Fibroblast of upper back skin (primary cell): ENCODE data around the gene TULP3.
"Not testable (repeated sequence)": the region's sequence is repeated elsewhere in the genome, so short reads cannot be mapped to it uniquely, and the experiment has no call there.

ENCODE experiments used
- DNase-seq: peaks from one replicate; pipeline ENCODE4 v3.0.0-alpha.2; 2013

The TULP3 gene, protein sequence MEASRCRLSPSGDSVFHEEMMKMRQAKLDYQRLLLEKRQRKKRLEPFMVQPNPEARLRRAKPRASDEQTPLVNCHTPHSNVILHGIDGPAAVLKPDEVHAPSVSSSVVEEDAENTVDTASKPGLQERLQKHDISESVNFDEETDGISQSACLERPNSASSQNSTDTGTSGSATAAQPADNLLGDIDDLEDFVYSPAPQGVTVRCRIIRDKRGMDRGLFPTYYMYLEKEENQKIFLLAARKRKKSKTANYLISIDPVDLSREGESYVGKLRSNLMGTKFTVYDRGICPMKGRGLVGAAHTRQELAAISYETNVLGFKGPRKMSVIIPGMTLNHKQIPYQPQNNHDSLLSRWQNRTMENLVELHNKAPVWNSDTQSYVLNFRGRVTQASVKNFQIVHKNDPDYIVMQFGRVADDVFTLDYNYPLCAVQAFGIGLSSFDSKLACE

DNA sequence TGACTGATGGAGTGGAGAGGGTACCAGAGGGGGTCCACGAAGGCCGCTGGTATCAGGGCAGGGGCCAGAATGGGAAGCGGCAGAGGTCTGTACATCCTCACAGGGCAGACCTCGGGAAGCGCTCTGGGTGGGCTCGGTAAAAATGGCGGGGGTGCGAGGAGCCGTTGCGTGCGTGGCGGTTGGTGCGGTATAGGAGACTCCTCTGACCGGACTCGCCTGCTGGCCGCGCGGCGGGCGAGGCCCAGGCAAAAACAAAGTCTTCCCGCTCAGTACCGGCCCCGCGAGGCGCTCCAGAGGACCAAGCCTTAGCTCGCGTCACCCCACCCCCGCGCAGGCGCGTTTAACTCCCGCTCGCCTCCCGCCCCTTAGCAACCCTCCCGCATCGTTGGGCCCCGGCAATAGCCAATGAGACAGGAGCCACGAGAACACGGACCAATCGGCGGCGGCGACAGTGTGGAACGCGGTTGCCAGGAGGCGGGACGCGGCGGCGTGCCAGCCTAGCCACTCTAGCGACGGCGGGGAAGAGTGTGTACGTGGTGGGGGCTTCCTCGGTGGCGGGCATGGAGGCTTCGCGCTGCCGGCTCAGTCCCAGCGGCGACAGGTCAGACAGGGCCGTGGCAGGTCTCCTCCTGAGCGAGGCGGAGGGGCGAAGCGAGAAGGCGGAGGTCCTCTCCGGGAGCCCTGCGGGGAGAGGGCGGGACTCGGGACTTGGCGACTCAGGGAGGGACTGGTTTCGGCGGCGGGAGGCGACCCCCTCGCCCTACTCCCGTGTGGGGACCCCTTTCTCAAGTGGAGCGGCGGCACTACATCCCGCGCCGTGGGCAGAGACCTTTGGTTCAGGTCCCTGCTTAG, at the start of gene TULP3:
Gene TULP3 (plus strand): TSS at position 504 of the 852 bp plus-strand sequence. CDS start 57 bp downstream, at position 561.
- DNase-seq = peak; percentile 98

DNA sequence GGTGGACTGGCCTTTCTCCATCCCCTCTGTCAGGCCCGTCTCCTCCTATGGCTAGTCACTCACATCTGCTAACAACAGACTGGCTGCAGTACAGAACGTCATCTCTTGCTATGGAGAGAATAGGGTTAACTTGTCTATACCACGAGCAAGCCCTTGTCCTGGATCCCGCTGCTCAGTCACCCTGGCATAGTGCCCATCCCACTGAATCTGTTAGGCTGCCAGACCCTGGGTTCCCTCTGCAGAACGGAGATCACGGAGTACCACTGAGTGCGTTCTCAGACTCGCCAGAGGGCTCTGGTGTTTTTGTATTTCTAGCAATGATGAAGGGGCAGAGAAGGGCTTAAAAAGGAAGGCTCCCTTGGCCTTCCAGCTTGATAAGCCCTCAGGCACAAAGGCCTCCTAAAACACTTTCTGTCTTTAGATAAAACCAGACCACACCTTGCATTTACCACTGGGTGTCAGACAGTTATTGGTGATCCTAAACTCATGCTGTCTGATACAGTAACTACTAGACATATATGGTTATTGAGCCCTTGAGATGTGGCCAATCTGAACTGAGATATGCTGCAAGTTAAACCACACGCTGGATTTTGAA, 49.5 kb upstream of the TULP3 start:
- DNase-seq = no peak

DNA sequence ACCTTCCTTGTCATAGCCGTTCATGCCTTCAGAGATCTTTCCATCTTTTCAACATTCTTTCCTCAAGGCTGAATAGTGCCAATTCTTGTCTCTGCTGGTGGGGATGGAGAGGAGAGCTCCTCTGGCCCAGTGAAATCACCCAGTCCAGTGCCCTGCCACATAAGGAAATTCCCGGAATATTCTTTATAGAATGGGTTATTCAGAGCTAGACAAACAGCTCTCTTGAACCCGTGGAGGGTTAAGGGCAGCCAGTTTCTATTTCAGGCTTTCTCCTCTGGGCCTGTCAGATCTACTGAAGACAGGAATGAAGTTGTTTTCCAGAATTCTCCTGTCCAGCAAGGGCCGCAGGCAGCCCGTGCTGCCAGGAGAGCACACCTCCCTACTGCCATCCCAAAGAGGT, 47.7 kb upstream of the TULP3 start:
- no peak for DNase-seq

DNA sequence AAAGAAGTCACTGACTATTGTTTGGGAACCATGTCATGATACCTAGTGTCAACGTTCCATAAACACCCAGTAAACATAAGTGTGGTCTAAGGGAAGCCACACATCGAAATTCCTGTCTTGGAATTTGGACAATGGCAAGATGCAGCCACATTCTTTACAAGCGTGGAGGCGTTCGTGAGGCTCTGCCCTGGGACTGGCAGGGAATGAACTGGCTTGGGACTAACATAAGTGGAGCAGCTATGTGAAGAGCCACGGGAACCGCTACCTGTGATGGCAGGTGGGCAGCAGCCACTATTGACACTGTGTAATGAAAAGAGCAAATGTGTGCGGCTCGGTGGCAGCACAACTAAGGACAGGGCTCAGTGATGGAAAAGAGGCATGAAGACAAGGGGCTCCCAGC, 45.9 kb upstream of the TULP3 start:
- DNase-seq = peak; percentile 24

DNA sequence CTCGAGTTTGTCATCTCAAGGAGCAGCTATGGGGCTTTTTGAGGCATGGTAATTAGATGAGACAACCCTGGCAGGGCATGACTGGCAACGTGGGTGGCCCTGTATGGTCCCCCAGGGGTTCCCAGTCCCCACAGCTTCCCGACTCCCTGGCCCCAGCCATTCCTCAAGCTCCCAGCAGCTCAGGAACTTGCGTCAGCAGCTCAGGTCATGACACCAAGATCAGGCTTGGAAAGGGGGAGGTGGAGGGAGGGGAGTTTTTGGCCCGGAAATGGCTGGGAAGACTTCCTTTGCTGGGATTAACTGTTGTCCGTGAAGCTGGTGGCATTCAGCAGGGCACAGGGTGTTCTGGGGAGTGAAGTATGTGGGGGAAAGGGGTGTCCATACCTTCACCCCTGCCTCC, 45.4 kb upstream of the TULP3 start:
- peak; percentile 80 for DNase-seq

DNA sequence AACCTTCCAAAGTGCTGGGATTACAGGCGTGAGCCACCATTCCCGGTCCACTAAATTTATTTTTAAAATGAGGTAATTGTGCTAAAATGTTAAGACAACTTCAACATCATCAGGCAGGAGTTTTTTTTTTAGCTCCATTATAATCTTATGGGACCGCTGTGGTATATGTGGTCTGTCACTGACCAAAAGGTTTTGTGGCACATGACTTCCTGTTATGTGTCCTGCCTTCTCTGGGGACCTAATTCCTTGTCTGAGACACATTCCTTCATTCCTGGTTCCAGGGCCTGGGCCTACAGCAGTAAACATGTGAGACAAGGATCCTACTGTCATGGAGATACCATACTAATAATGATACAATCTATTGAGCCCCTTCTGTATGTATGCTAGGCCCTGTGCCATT, 38.8 kb upstream of the TULP3 start:
- no peak for DNase-seq

DNA sequence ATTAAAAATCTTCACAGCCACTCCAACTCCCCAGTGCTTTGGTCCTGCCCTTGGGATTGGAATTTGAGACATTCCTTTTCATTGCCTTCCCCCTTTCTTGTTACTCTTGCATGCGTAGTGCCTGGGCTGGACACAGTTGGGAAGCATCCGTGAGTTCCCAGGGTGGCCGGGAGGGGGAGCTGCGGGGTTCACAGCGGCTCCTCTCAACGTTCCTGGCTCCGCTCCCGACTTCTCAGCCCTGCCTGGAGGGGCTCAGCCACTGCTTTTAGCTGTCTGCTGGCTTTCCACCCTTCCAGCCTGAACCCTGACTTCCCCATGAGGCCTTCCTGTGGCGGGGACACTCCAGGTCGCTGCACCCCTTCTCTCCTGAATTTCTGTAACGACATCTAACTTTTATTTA, 37.1 kb upstream of the TULP3 start:
- DNase-seq = peak; percentile 81

DNA sequence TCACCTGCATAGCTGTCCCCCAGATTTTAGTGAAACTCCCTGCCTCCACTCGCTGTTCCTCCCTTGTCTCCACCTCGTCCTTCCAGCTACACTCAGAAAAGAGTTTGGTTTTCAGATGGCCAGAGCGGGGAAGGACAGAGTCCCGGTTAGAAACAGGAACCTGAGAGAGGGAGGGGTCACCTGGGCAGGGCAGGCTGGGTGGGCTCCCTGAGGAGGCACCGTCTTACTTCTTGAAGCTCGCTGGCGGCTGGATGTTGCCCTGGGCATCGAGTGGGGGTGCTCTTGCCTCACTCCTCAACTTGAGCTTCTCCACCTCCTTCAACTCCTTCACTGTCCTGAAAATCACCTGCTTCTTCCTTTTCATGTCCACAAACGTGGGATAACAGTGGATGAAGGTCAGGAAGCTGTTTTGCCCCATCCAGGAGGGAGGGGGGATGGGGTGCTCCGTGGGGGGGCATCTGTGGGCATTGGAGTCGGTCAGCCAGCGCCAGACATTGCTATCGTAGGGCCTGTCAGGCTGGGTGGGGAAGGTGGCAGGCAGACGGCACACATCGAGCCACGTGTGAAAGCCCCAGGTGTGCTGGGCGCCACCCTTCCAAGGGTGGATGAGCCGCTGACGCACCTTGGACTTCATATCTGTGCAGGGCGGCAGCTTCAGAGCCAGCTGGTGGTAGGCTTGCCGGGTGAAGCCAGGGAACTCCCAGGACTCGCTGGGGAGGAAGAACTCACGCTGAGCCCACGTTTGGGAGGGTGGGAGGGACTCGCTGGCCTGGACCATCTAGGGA, 35.8 kb upstream of the TULP3 start:
- no peak for DNase-seq

DNA sequence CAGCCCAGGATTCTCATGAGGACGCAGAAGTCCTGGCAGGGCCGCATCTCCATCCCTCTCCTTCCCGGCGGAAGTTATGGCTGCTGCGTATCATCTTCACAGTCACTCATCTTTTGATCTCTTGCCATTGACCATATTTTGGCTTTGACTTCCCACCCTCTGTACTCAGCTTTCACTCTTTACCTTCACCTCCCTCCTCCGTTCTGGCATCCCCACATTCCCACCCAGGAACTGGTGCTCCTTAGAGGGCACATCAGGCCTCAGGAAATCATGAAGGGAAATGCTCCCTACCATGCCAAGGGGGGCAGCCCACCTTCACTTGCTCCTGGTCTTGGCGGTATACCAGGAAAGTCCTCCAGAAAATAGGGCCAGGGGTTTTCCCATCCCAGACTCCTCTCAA, 35.1 kb upstream of the TULP3 start:
- DNase-seq = no peak

DNA sequence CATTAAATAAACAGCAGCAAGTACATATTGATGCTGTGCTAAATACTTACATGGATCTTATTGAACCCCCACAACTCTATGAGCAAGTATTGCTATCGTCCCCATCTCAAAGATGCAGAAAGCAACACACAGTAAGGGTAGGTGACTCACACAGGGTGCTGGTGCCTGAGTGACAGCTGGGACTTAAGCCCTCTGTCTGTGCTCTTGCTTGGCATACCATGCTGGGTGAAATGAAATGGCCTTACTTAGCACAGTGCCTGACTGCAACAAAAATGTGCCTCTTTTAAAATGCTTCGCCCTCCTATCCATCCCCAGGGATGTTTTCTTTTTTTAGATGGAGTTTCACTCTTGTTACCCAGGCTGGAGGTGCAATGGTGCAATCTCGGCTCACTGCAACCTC, 34.6 kb upstream of the TULP3 start:
- no peak for DNase-seq

DNA sequence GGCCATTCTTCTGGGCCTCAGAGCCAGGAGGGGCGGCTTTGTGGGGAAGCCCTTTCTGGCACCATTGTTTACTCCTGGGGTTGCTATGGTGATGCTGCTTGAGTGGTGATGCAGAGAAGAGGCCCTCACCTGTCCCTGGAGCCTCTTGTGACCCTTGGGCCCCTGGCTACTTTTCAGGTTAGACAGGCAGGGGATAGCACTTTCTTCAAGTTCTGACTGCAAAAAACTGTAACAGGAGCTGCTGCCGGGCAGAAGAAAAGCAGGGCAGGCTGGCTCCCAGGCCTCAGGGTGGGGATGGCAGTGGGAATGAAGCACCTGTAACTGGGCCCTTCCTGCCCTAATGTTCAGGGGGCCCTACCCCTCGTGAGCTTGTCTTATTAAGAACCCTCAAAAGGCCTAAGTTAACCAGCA, 33.7 kb upstream of the TULP3 start, which contains the start of gene TEX52:
Gene TEX52 (minus strand): TSS at position 19 of the 411 bp plus-strand sequence. CDS start 13 bp downstream, at position 6.
- no peak for DNase-seq

DNA sequence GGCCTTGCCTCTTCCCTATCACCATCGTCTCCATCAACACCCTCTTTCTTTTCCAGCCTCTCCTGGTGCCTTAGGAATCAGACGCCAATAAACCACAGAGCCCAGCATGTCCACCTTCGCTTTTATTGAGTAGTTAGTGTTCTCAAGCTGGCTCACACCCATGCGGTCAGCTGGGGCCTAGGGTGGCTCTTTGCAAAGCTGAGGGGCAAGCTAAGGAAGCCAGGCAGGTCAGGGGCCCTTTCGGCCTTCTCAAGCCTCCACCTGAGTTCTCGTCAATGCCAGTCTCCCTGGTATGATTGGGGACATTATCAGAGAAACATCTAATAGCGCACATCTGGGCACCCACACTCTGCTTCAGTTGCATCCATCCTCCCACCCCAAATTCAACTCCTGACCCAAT, 33.1 kb upstream of the TULP3 start:
- DNase-seq = no peak

DNA sequence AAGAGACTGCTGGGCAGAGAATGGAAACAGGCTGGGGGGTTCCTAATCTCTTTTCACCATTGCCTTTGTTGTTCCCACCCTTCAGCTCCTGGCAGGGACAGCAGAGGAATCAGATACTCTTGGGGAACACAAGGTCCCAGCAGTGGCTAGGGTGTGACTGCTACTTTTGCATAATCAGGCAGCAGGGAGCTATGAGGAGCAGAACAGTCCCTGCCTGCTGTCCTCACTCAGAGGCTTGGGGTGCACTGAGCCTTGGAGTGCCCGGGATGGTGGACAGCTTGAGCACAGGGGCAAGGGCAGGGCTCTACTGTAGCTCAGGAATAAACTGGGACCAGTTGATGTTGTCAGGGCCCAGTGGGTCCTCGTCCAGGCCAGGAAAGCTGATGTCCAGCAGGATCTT, 32.4 kb upstream of the TULP3 start:
- no peak for DNase-seq

DNA sequence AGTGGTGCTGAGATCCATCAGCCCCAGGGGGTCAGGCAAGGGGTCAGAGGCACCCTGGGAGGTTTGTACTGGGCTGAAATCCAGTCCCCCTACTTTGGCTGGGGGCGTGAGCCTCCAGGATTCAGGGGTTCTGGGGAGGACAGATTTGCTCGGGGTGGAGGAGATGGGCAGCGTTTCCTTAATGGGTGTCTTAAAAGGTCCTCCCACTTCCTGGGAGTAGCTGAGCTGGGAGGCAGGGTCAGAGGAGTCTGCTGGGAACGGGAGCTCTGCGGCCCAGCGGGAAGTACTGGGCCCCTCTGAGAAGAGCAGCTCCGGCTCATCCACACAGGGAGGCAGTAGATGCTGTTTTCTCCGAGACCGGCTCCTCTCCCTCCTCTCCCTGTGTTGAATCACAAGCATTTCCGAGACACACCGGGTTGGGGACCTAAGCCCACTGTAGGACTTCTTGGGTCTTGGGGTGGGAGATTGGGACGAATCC, 31.7 kb upstream of the TULP3 start:
- no peak for DNase-seq

DNA sequence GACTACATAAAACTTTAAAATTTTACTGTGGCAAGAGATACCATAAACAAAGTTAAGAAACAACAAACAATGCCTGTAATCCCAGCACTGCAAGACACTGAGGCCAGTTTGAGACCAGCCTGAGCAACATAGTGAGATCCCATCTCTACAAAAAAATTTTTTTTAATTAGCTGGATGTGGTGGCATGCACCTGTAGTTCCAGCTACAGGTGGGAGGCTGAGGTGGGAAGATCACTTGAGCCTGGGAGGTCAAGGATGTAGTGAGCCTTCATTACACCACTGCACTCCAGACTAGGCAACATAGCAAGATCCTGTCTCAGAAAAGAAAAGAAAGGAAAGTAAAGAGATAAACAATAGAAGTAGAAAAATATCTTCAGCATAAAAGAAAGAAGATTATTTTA, 30.5 kb upstream of the TULP3 start:
- DNase-seq = no peak

DNA sequence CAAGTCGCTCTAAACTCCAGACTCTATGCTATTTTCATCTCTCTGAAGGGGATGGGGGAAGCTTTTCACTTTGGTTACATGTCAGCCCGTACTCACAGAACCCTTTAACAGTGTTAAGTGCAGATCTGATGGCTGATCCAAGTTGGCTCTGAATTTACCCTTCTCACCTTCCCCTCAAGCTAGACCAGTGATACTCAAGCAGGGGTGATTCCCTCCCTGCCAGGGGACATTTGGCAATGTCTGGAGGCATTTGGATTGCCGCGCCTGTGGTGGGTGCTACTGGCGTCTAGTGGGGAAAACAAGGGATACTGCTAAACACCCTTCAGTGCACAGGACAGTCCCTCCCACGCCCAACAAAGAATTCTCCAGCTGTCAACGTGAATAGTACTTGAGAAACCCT, 27.8 kb upstream of the TULP3 start:
- no peak for DNase-seq

DNA sequence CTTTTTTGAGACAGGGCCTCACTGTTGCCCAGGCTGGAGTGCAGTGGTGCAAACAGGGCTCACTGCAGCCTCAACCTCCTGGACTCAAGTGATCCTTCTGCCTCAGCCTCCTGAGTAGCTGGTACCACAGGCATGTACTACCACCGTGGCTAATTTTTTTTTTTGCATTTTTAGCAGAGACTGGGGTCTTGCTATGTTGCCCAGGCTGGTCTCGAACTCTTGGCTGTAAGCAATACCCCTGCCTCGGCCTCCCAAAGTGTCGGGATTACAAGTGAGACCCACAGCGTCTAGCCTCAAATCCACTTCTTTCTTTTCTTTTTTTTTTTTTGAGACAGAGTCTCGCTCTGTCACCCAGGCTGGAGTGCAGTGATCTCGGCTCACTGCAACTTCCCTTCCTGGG, 27.3 kb upstream of the TULP3 start:
- DNase-seq = not testable (repeated sequence)

DNA sequence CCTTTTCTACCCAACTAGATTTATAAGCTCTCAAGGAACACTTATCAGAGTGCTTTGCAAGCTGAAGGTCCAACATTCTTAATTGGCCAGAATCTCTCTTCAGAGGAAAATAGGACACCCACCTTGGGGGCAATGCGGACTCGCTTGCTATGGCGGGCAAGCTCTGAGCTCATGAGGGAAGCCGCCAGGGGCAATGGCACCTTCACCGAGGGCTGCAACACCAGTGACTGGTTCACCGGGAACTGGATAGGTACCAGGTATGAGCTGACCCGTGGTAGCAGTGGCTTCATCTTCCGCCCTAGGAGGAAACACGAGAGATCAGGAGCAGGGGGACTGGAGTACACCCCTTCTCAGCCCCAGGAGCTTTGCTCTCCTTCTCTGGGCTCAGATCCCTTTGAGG, 26.5 kb upstream of the TULP3 start:
- no peak for DNase-seq

DNA sequence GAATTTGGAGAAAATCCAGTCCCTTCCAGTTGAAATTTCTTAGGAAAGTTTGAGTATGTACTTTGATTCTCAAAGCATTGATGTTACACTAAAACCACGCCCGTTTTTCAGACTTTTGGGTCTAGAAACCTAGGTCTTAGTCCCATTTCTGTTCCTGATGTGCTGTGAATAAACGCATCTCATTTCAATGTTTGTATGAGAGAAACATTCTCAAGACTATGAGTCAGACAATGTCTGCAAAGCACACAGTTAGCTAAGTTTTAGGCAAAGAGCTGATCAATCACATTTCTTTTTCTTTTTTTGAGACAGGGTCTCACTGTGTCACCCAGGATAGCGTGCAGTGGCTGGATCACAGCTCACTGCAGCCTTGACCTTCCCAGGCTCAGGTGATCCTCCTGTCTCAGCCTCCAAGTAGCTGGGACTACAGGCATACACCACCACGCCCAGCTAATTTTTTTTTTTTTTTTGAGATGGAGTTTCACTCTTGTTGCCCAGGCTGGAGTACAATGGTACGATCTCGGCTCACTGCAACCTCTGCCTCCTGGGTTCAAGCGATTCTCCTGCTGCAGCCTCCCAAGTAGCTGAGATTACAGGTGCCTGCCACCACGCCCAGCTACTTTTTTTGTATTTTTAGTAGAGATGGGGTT, 21.6 kb upstream of the TULP3 start:
- not testable (repeated sequence) for DNase-seq

DNA sequence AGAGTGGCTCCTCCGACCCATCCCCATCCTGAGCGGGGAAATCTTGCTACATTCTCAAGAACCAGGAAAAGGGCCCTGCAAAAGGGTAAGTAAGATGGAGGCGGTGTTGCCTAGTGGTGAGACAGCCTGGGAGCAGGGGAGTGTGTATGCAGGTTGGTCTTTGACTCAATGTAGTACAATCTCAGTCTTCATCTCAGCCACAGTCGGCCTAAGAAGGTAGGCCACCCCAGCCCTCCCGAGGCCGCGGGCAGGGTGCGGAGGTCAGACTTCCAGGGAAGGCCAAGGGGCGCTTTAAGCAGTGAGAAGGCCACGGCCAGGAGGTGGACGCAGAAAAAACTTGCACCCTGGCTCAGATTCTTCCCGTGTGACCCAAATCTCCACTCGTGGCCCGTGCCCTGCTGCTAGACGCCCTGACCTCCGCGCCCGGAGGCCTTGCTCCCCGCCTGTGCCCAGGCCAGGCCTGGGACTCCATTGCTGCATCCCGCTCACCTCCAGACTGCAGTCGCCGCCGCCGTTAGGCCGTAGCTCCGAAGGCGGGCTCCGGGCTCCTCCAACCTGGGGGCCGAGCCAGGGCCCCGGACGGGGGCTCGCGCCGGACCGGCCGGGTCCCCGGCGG, 14.2 kb upstream of the TULP3 start:
- DNase-seq = no peak
